AG04450 (cell line): ENCODE data around the gene TUBB4A. TPM values are rescaled to one million over a fixed set of nuclear protein-coding genes. Genes with fewer than 3 reads are reported as not detected.

Experiments used
- CTCF ChIA-PET: fragments of 300-600, 350-600 bp; formaldehyde crosslinking; extraction: SDS; loops from one replicate; lab custom pipeline; 2022; ENCODE audit warnings: antibody characterized with exemption, inconsistent platforms; lab: Charles Lee
- POLR2A ChIA-PET: fragments of 350-600 bp; formaldehyde crosslinking; extraction: SDS; loops from one replicate; lab custom pipeline; 2021; ENCODE audit warnings: antibody characterized with exemption, inconsistent platforms; lab: Yijun Ruan, JAX
- DNase-seq: peaks from one replicate; pipeline ENCODE4 v3.0.0-alpha.2; 2011; ENCODE audit warnings: low read depth, low spot score
- H3K27ac ChIP-seq: one replicate; pipeline ENCODE4 v1.5.1; 2012; ENCODE audit warnings: low read depth, low read length, control low read depth
- H3K27me3 ChIP-seq: one replicate; pipeline ENCODE4 v1.6.0; 2012; ENCODE audit warnings: low read length; ENCODE audit not compliant: control insufficient read depth, insufficient read depth
- H3K4me3 ChIP-seq: 2 replicates; pipeline ENCODE4 v1.5.1; 2011; ENCODE audit warnings: mild to moderate bottlenecking, low read depth, low read length, control low read depth
- H3K9me3 ChIP-seq: 2 replicates; pipeline ENCODE4 v1.5.1; 2012; ENCODE audit warnings: low read length; ENCODE audit not compliant: control insufficient read depth, insufficient read depth
- polyA plus RNA-seq: library from polyadenylated mRNA; depleted of rRNA; stranded (reverse); fragments of >200 nt; gene quantifications from 2 replicates; pipeline ENCODE4 v1.2.3, GENCODE V29; 2011
- TF ChIP-seq, protein P1 (sequence below): IDR thresholded peaks from 2 replicates; pipeline ENCODE4 v1.5.1; 2011; ENCODE audit warnings: low read depth, low read length, control low read depth, inconsistent platforms

The TUBB4A gene
- polyA plus RNA-seq, 1 experiment = not detected

DNA sequence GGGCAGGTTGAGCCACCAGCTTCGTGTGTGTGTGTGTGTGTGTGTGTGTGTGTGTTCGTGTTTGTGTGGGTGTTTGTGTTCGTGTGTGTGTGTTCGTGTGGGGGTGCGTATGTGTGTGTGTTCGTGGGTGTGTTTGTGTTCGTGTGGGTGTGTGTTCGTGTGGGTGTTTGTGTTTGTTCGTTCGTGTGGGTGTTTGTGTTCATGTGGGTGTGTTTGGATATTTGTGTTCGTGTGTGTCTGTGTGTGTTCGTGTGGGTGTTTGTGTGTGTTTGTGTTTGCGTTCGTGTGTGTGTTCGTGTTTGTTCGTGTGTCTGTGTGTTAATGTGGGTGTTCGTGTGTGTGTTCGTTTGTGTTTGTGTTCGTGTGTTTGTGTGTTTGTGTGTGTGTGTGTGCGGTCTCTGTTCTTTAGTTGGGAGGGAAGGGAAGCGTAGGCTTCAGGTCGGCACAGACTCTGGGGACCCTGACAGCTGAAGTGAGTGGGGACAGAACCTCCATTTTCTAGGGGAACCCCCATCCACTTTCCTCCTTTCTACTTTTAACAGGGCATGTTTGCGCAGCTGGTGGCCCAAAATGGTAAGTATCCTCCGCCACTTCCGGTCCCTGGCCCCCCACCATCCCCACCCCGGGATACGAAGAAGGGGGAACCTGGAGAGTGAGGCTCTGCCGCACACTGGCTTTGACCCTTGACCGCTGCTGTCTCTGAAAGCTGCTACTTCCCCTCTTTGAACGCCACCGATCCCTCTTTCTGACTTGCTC is 30.3 kb upstream of the TUBB4A start:
- Histone ChIP-seq H3K27ac (no peak overlapping the region), H3K9me3 (no peaks in the 10 kb centered on the region; the same call in 1 of the 2 replicates), H3K27me3 (peaks cover 9% of the 10 kb centered on the region), H3K4me3 (no peak overlapping the region)
- ChIA-PET CTCF (no interaction called here), POLR2A (interaction anchor here (0.6 kb wide), 1 partner anchor 48 kb away, joined by 6 read pairs; no protein-coding TSS in a partner anchor)
- no peak for DNase-seq
- TF ChIP-seq, protein P1, sequence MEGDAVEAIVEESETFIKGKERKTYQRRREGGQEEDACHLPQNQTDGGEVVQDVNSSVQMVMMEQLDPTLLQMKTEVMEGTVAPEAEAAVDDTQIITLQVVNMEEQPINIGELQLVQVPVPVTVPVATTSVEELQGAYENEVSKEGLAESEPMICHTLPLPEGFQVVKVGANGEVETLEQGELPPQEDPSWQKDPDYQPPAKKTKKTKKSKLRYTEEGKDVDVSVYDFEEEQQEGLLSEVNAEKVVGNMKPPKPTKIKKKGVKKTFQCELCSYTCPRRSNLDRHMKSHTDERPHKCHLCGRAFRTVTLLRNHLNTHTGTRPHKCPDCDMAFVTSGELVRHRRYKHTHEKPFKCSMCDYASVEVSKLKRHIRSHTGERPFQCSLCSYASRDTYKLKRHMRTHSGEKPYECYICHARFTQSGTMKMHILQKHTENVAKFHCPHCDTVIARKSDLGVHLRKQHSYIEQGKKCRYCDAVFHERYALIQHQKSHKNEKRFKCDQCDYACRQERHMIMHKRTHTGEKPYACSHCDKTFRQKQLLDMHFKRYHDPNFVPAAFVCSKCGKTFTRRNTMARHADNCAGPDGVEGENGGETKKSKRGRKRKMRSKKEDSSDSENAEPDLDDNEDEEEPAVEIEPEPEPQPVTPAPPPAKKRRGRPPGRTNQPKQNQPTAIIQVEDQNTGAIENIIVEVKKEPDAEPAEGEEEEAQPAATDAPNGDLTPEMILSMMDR = no peak

- POLR2A ChIA-PET = interaction anchor here (0.6 kb wide), 1 partner anchor 49 kb away, joined by 6 read pairs; no protein-coding TSS in a partner anchor
- CTCF ChIA-PET = interaction anchor here (1.2 kb wide), 1 partner anchor 100 kb away, joined by 3 read pairs; no protein-coding TSS in a partner anchor
- Histone ChIP-seq H3K27me3 (peaks cover 9% of the 10 kb centered on the region), H3K9me3 (no peaks in the 10 kb centered on the region; the same call in 1 of the 2 replicates), H3K4me3 (no peak overlapping the region), H3K27ac (no peak overlapping the region)
- DNase-seq = no peak
- TF ChIP-seq, protein P1 = no peak
These were observed 29.8 kb upstream of the TUBB4A start for GRCh38 chr19:6531956-6532243.

DNA sequence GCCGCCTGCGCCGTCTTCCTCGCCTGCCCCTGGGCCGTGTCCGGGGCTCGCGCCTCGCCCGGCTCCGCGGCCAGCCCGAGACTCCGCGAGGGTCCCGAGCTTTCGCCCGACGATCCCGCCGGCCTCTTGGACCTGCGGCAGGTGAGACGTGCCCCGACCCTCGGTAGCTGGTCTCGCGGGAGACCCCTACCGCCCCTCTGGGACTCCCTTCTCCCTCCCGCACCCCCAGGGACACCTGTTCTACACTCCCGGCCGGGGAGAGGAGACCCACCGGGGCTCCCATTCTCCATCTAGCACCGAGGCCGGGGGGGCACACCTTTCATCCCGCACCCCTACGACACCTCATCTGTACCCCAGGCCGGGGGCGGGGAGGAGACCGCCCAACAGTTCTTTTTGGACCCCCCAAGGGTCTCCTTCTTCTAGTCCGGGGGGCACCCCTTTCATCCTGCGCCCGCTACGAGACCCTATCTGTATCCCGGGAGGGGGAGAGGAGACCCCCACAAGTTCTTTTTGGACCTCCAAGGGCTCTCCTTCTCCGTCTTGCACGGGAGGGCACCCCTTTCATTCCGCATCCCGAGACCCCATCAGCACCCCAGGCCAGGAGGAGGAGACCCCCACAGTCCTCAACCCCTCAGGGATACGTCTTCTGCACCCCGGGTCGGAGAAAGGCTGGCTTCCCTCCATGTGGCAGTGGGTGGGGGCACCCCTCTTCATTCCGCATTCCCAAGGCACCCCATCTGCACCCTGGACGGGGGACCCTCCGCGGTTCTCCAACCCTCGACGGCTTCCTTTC is 29.2 kb upstream of the TUBB4A start:
- TF ChIP-seq, protein P1 = no peak
- POLR2A ChIA-PET = interaction anchor here (0.8 to 1.0 kb wide), 3 partner anchors 10 to 207 kb away, joined by 4 to 10 read pairs (median 4); partner anchors contain the start of gene GPR108
- Histone ChIP-seq H3K9me3 (no peaks in the 10 kb centered on the region; the same call in 1 of the 2 replicates), H3K27ac (no peak overlapping the region), H3K27me3 (peaks cover 9% of the 10 kb centered on the region), H3K4me3 (peak overlapping the region; percentile 75)
- CTCF ChIA-PET = interaction anchor here (1.0 to 1.2 kb wide), 2 partner anchors 15 to 100 kb away, joined by 3 to 7 read pairs; no protein-coding TSS in a partner anchor
- no peak for DNase-seq

DNA sequence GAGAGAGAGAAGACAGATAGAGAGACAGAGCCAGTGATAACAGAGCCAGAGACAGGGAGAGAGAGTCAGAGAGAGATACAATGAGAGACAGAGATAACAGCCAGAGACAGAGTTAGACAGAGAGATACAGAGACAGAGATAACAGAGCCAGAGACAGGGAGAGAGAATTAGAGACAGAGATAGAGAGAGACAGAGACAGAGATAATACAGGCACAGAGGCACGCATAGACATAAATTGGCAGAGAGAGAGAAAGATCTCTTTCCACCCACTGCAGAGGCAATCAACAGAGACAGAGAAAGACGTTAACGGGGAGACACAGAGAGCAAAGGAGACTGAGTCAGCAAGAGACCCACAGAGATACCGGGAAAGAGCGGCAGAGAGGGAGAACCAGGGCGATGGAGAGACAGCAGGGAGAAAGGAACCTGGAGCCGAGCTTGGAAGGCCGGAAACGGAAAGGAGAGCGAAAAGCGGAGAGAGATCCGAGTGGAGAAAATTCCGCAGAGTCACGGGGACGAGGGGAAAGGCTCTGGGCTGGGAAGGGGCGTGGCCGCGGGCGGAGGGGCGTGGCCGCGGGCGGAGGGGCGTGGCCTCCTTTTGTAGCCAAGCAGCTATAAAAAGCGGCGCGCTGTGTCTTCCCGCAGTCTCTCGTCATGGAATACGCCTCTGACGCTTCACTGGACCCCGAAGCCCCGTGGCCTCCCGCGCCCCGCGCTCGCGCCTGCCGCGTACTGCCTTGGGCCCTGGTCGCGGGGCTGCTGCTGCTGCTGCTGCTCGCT is 28.5 kb upstream of the TUBB4A start, which contains the start of gene TNFSF9:
TSS of gene TNFSF9 (plus strand) at position 641 of the 777 bp plus-strand sequence. CDS start at position 652, 11 bp downstream.
- TF ChIP-seq, protein P1 = no peak
- Histone ChIP-seq H3K27me3 (peaks cover 9% of the 10 kb centered on the region), H3K4me3 (peak within 1 kb of the TSS; percentile 75), H3K9me3 (no peaks in the 10 kb centered on the region; the same call in 1 of the 2 replicates), H3K27ac (peak within 1 kb of the TSS; percentile 57)
- peak; percentile 33 for DNase-seq
- POLR2A ChIA-PET = interaction anchor here (0.6 to 1.0 kb wide), 5 partner anchors 10 to 333 kb away, joined by 3 to 10 read pairs (median 4); partner anchors contain the start of gene GPR108
- CTCF ChIA-PET = interaction anchor here (1.0 to 1.2 kb wide), 2 partner anchors 14 to 101 kb away, joined by 3 to 7 read pairs; no protein-coding TSS in a partner anchor
